ENCODE data around the gene PUS1. TPM values are rescaled to one million over a fixed set of nuclear protein-coding genes. Genes with fewer than 3 reads are reported as not detected.

PUS1 gene
- total RNA-seq, 1 experiment from 2014 or later: 42.1 TPM

DNA sequence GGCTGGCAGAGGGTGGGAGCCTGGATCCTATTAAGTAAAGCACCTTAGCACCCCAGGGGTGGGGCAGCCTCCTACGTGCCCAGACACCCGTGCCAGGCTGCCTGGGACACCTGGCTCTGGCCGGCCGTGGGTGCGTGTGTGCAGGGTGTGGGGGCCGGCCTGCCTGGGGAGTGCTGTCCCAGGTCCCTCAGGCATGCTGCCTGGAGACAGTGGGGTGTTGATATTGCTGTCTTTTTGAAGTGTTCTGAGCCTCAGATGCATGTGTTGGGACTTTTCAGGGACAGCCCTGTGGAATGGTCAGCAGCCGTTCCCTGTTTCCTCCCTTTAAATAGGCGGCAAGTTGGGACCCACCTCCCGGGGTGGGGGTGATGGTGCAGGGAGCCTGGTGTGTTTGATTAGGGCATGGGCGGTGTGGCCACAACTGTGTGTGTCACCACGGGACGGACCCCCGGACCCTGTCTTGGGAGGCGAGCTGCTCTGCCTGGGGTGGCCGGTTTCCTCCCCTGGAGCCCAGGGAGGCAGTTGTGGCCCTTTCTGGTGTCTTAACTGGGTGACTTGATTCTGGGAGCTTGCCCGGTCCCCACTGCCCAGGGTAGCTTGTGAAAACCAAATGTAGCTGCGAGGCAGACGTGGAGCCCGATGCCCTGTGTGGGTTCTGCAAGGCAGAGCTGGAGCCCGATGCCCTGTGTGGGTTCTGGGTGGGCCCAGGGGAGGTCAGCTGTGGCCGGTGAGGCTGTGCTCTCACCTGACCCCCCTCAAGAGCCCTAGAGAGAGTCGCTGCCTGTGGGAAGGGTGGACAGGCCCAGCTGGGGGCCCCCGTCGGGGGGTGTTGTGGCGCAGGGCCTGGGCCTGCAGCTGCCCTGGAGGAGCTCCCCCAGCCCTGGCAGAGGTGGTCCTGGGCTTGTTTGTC lies 26.5 kb upstream of the PUS1 start:
- DNase-seq (ENCODE audit: low read depth): no peak

DNA sequence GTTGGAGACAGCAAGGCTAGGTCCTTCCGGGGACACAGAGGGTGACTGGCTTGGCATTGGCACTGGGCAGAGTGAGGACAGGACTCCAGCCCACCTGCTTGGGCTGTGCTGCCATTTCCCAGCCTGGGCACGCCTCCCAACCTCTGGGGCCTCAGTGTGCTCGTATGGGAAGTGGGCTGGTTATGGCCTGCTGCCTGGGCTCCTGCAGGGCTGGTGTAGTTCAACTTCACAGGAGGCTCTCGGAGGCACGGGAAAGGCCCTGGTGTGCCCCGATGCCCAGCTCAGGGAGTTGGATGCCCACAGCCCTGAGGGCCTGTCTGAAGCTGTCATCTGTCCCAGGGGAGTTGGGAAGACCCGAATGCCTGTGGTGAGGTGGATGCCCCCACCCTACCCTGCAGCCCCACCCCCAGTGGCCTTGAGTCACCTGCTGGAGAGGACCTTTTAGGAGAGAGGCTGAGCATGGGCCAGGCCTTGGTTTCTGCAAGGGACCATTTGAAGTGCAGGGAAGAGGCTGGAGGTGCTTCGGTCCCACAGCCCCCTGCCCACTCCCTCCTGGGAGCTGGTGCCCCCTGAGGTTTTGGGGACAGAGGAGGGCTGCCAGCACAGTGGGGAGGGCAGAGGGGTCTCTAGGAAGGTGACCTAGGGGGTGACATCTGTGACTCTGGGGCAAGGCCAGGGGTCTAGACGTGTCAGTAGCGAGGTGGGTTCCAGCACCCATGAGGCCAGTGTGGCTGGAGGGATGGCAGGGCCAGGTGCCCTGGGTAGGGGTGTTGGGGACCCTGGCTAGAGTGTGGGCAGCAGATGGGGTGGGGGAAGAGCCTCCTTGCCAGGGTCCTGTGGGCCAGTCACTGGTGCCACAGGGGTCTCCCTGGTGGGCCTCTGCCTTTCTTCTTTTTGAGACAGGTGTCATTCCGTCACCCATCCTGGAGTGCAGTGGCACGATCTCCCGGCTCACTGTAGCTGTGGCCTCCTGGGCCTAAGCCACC lies 25.5 kb upstream of the PUS1 start:
- no peak for DNase-seq (ENCODE audit: low read depth)

DNA sequence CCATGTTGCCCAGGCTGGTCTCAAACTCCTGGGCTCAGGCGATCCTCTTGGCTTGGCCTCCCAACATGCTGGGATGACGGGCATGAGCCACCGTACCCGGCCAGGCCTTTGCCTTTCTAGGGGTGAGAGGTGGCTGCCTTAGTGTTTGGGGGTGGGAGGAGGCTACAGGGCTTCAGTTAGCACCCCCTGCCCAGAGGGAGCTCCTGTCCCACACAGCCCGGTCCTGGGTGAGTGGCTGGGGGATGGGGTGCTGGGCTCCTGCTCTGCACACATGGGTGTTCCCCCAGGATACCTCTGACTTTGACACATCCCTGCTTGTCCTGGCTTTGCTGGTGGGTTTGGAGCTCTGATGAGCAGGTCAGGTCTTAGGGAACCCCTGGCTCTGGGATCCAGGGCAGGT lies 24.7 kb upstream of the PUS1 start:
- DNase-seq (ENCODE audit: low read depth): no peak

DNA sequence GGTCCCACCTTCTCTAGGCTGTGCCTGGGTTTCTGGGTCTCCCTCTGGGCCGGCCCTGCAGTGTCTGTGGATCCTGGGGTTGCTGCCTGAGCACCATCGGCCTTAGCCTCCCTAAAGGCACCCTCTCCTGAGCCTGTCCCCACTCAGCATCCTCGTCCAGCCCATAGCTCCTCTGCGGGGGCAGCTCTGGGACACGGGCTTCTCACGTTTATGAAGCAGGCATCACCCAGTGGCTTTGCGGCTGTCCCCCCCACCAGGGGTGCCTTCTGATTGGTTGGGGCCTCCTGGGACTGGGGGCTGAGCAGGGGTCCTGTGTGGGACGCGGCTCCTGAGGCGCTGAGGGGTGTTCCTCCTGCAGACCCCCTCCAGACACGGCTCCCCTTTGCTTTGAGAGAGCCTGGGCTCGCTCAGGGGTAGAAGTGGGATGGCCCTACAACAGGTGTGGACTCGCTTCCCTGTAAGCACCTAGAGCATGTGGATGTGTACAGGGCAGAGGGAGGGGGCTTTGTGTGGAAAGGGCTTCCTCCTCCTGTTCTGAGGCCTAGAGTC lies 23.9 kb upstream of the PUS1 start:
- no peak for DNase-seq (ENCODE audit: low read depth)

DNA sequence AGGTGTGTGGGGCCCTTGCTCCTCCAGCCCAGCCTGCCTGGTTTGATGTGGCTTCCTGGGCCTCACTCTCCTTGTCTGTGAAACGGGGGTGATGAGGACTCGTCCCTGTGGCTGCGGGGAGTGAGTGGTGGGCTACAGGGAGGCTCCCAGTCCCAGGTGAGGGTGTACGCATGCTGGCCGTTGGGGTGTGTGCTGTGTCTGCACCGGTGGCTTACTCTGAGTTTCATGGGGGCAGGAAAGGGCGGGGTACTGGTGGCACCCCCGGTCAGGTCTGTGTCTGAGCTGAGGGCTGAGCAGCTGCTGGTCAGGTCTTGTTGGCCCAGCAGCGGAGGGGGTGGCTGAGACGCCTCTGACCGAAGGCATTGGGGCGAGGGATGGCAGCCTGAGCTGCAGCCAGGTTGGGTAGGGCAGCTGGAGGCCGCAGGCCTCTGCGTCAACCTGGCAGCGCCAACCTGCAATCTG lies 23.4 kb upstream of the PUS1 start:
- DNase-seq (ENCODE audit: low read depth): no peak

DNA sequence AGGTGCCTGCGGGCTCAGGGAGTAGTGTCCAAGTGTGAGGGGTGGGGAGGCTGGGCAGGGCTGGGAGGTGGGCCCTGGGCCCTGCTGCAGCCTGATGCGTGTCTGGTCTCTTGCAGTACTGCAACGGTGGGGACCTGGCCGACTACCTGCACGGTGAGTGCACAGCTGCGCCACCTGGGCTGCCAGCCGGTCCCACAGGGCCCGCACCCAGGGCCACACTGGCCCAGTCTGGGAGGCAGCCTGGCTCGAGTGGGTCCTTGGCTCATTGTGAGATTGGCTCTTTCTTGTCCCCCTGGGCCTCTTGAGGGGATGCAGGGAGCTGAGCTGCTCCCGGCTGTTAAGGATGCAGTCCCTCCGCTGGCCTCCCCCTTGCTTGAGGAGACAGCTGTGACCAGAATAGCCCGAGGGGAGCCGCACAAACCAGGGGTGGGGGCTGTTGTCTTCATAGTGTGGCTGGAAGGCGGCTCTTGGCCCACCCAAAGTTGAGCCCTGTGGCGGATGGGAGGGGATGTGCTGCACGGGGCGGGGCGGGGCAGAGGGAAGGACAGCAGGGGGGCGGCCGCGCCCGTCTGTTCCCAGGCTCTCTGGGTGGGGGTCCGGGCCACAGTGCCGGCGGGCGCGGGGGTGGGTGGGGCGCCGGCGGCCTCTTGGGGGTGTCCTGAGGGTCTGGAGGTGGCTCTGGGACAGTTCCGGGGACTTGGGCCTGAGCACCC lies 21.5 kb upstream of the PUS1 start:
- DNase-seq (ENCODE audit: low read depth): no peak

DNA sequence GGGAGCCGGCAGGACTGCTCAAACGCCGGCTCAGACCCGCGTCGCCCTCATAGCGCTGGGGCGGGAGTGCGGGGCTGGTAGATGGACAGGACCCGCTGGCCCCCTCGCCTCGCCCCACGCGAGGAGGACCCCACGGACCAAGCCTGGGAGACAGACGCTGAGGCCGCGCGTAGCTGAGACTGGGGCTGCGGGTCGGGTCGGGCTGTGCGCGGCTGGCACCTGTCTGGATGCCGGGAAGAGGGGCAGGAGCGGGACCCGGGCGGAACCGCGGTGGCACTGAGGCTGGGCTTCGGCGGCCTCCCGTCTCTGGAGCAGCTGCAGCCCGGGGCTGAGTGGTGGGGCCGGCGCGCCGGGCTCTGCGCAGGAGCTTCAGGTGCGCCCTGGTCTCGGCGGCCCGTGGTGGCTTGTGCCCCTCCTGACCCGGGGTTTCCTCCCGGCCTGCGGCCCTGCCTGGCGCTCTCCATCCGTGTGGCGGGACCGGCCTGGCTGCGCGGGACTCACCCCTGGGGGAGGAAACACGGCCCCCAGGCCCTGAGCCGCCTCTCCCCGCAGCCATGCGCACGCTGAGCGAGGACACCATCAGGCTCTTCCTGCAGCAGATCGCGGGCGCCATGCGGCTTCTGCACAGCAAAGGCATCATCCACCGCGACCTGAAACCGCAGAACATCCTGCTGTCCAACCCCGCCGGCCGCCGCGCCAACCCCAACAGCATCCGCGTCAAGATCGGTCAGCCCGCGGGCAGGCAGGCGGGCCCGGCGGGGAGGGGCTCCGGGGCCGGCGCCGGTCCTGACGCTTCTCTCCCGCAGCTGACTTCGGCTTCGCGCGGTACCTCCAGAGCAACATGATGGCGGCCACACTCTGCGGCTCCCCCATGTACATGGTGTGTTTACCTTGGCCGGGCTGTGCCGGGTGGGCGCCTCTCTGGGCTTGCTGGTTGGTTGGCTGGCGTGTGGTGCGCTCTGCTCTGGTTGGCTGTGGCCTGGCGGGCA lies 20.7 kb upstream of the PUS1 start:
- DNase-seq (ENCODE audit: low read depth): no peak

DNA sequence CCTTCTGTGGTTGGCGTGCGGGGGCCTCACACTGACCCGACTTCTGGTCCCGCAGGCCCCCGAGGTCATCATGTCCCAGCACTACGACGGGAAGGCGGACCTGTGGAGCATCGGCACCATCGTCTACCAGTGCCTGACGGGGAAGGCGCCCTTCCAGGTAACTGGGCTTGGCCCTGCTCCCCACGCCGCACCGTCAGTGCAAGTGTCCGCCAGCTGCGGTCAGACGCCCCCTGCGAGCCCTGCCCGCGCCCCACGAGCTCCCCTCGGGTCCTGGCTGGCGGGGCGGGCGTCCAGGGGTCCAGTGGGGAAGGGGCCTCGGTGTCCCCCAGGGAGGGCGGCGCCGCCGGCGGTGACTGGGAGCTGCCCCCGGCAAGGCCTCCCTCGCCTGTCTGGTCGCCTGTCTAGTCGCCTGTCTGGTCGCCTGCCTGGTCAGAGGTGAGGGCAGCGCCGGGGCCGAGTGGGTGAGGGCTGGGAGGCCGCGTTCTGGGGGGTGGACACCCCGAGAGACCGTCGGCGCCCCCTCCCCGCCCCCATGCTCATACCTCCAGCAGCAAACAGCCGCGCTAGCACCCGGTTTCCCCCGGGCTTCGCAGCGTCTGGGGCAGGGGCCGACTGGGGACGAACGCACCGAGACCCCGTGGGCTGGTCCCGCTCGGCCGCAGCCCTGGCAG lies 19.9 kb upstream of the PUS1 start:
- no peak for DNase-seq (ENCODE audit: low read depth)

DNA sequence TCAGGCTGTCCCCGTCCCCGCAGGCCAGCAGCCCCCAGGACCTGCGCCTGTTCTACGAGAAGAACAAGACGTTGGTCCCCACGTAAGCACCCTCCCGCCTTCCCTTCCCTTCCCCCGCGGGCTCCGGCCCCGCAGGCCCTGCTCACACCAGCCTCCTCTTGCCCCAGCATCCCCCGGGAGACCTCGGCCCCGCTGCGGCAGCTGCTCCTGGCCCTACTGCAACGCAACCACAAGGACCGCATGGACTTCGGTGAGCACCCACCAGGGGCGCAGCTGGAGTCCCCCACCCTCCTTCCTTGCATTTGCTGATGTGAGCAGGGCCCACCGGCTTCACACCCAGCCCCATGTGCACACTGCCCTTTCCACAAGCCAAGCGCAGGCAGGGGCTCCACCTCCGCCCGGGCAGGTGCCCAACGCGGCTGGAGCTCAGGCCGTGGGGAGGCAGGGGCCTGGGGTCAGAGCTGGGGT lies 19.3 kb upstream of the PUS1 start:
- no peak for DNase-seq (ENCODE audit: low read depth)

DNA sequence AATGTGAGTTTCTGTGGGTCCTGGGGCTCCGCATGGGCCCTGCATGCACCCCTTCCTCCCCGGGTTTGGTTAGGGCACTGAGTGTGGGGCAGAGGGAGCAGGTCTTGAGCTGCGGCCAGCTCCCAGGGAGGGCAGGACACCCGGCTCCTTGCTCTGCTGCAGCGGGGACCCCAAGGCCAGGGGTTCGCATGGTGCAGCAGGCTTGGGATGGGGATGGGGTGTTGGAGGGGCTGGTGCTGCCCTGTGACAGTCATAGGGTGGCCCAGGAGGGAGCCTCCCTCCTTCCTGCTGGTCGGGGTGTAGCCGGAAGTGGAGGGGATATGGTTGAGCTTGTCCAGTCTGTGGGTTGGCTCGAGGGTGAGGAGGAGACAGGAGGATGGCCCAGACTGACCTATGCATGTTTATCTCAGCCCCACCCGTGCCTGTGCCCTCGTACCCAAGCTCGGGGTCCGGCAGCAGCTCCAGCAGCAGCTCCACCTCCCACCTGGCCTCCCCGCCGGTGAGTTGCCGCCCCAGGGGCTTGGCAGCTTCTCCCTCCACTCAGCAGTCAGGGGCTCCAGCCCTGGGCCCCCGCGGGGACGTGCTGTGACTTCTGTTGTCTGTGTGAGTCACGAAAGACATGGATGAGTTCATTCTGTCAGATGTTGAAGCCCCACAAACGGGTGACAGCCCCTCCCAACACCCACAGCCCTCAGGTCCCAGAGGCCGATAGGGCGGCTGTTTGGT lies 18.6 kb upstream of the PUS1 start:
- DNase-seq (ENCODE audit: low read depth): no peak

DNA sequence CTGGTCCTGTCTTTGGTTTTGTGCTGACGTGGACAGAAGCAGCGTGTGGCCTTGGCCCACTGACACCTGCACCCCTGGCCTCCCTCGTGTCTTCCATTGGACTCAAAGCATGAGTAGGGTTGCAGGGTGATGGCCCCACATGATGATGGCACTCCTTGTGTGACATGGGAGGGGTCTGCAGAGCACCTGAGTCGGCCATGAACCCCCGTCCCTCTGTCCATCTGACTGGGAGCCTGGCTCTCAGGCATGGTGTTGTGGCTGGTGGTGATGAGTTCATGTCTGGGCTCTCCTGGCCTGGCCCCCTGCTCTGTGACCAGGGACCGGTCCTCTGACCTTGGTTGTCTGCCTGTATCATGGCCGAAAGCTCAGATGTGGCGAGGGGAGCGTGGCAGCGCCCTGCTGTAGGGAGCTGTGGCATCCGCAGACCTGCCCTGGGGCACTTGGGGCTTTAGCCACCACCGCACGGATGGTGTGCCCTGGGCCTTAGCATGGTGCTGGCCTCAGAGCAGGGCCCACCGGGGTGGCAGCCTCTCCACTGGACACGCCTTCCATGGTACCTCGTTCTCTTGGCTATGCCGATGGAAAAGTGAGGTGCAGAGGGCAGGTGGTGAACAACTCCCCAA lies 17.9 kb upstream of the PUS1 start:
- DNase-seq (ENCODE audit: low read depth): no peak

DNA sequence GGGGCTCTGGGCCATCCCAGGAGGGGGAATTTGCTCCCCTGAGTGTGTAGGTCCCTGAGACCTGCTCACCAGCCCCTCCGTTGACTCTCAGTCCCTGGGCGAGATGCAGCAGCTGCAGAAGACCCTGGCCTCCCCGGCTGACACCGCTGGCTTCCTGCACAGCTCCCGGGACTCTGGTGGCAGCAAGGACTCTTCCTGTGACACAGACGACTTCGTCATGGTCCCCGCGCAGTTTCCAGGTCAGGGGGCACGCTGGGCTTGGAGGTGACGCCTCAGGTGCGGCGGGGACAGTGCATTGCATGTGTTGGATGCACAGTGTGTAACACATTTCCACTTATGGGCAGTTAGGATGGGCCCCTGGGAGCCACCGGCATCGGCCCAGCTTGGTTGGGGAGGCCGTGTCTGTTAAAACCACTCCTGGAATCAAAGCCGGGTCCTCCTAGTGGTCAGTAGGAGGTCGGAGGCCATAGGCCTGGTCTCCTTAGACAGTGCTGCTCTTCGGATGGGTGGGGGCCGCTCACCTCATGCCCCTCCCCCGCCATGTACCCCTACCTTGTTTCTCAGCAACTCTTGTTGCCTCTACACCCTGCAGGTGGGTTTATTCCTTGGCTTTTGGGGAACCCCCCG lies 17.1 kb upstream of the PUS1 start:
- peak; percentile 13 for DNase-seq (ENCODE audit: low read depth)

DNA sequence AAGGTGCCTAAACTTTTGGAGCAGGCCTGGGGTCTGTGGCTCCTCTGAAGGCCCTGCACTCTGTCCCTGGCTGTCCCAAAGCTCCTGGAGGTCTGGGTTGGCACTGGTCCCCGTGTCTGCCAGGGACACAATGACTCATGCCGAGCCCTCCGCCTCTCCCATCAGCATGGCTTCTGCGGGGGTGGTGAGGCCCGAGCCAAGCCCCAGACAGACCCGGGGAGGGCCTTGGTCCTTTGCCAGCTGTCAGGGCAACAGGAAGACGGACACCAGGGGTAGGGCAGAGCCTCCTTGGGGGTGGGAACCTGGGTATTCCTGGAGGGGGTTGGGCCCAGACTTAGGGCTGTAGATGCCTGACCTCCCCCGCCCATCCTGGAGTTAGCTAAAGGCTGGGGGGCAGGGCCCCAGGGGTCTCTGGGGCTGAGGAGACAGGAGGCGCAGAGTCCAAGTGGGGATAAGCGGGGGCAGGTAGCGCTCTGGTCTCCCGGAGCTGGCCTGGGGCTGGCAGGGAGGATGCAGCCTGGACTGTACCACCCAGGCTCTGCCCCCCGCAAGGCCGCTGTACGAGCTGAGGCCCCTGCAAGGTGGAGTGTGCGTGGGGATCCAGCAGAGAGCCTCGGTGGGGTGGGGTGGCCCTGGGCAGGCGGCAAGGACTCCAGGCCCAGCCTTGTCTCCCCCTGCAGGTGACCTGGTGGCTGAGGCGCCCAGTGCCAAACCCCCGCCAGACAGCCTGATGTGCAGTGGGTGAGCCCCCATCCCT lies 16.4 kb upstream of the PUS1 start:
- DNase-seq (ENCODE audit: low read depth): peak; percentile 84

DNA sequence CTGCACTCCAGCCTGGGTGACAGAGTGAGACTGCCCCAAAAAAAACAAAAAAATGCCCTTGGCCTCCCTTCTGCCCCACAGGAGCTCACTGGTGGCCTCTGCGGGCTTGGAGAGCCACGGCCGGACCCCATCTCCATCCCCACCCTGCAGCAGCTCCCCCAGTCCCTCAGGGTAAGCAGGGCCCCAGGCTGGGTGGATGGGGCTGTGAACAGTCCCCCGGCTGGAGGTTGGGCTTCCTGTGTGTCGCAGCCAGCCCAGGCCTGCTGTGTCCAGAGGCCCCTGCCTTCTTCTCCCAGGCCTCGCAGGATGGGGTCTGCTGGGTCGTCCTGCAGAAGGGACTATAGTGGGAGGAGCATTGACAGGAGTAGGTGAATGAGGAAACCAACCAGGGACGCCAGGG lies 15.4 kb upstream of the PUS1 start:
- DNase-seq (ENCODE audit: low read depth): no peak

DNA sequence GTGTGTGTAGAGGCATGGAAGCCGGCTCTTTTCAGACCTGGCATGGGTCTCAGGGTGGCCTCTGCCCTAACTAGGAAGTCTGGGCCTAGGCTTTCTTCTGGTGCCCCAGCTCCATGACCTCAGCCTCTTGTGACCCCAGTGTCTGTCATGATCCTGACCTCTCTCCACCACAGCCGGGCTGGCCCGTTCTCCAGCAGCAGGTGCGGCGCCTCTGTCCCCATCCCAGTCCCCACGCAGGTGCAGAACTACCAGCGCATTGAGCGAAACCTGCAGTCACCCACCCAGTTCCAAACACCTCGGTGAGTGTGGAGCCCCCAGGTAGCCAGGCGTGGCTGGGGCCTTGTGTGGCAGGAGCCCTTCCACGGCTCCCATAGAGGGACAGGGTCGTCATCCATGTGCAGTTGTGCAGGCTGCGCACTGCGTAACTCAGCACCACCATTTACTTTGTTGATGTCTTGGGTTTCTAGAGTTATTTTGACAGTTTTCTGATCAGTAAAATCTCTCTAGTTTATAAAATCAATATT lies 14.8 kb upstream of the PUS1 start:
- no peak for DNase-seq (ENCODE audit: low read depth)

DNA sequence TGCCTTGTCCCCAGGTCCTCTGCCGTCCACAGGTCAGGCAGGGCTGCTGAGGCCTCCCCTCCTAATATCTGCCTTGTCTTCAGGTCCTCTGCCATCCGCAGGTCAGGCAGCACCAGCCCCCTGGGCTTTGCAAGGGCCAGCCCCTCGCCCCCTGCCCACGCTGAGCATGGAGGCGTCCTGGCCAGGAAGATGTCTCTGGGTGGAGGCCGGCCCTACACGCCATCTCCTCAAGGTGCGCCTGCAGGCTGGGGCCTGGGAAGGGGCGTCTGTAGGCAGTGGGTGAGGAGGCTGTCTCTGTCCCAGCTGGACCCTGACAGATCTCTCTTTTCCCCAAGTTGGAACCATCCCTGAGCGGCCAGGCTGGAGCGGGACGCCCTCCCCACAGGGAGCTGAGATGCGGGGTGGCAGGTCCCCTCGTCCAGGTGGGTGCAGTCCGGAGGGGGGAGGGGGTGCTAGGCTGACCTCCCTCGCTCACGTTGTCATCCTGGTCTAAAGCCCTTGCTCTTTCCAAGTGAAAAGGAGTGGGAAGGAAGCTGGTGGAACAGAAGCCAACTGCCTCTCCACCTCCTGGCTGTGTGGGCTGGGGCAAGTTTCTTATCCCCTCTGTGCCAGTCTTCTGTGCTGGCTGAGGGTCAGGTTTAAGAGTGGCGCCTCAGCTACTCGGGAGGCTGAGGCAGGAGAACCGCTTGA lies 13.9 kb upstream of the PUS1 start:
- DNase-seq (ENCODE audit: low read depth): no peak

All from HT1080 (cell line).